GM18951 (cell line): ENCODE results near the gene RASGRF1.
"Not testable (repeated sequence)": the region's sequence is repeated elsewhere in the genome, so short reads cannot be mapped to it uniquely, and the experiment has no call there.

Experiments used
- POLR2A ChIP-seq: IDR thresholded peaks from 4 replicates; pipeline ENCODE4 v1.6.1; 2011; ENCODE audit warnings: mild to moderate bottlenecking; ENCODE audit not compliant: insufficient read length, insufficient read depth; ENCODE audit errors: extremely low read depth
- in situ Hi-C: fragments of 300-500 bp; cut with MboI; formaldehyde crosslinking; loops from one replicate; pipeline ENCODE4 v1.12.0; 2022; ENCODE audit warnings: low sequenced_read_pairs, mixed read lengths, inconsistent platforms; ENCODE audit not compliant: unreplicated experiment

RASGRF1 gene

GRCh38 chr15:78928616-78929093 lies 161.9 kb downstream of the RASGRF1 start:
- in situ Hi-C loops: no loop called here
- no peak for TF ChIP-seq POLR2A

GRCh38 chr15:78928176-78928575 lies 162.4 kb downstream of the RASGRF1 start:
- in situ Hi-C loops: not testable (repeated sequence)

GRCh38 chr15:78927077-78927790 lies 163.3 kb downstream of the RASGRF1 start:
- TF ChIP-seq POLR2A: no peak
- in situ Hi-C loops: no loop called here

- TF ChIP-seq POLR2A: no peak
- in situ Hi-C loops: no loop called here
Observed at GRCh38 chr15:78925956-78926743, 164.4 kb downstream of the RASGRF1 start.

- in situ Hi-C loops: no loop called here
- TF ChIP-seq POLR2A: peak; percentile 26
Observed at GRCh38 chr15:78925076-78925624, 165.4 kb downstream of the RASGRF1 start.

GRCh38 chr15:78923480-78924360 lies 166.9 kb downstream of the RASGRF1 start:
- in situ Hi-C loops: loop anchor here (25.0 kb wide), 1 partner anchor 264 kb away; no protein-coding TSS in a partner anchor

GRCh38 chr15:78923015-78923414 lies 167.6 kb downstream of the RASGRF1 start:
- in situ Hi-C loops: loop anchor here (25.0 kb wide), 1 partner anchor 264 kb away; no protein-coding TSS in a partner anchor
- TF ChIP-seq POLR2A: no peak

More at GRCh38 chr15:78923480-78924360, 166.9 kb downstream of the RASGRF1 start:
- no peak for TF ChIP-seq POLR2A

GRCh38 chr15:78922527-78922926 lies 168.1 kb downstream of the RASGRF1 start:
- in situ Hi-C loops: loop anchor here (25.0 kb wide), 1 partner anchor 265 kb away; no protein-coding TSS in a partner anchor

GRCh38 chr15:78921940-78922339 lies 168.6 kb downstream of the RASGRF1 start:
- no peak for TF ChIP-seq POLR2A
- in situ Hi-C loops: loop anchor here (25.0 kb wide), 1 partner anchor 265 kb away; no protein-coding TSS in a partner anchor

More at GRCh38 chr15:78922527-78922926, 168.1 kb downstream of the RASGRF1 start:
- TF ChIP-seq POLR2A: no peak

GRCh38 chr15:78921517-78921916 lies 169.1 kb downstream of the RASGRF1 start:
- TF ChIP-seq POLR2A: peak; percentile 29
- in situ Hi-C loops: loop anchor here (25.0 kb wide), 1 partner anchor 266 kb away; no protein-coding TSS in a partner anchor

- in situ Hi-C loops: loop anchor here (10.0 to 25.0 kb wide), 2 partner anchors 67 to 269 kb away; no protein-coding TSS in a partner anchor
Observed at GRCh38 chr15:78917888-78918287, 172.7 kb downstream of the RASGRF1 start.

GRCh38 chr15:78916088-78916487 lies 174.5 kb downstream of the RASGRF1 start:
- in situ Hi-C loops: loop anchor here (10.0 to 25.0 kb wide), 2 partner anchors 69 to 271 kb away; no protein-coding TSS in a partner anchor

More at GRCh38 chr15:78917888-78918287, 172.7 kb downstream of the RASGRF1 start:
- no peak for TF ChIP-seq POLR2A

More at GRCh38 chr15:78916088-78916487, 174.5 kb downstream of the RASGRF1 start:
- TF ChIP-seq POLR2A: no peak
